Measurements from ENCODE around the gene HIGD2B.
"Not testable (repeated sequence)": the region's sequence is repeated elsewhere in the genome, so short reads cannot be mapped to it uniquely, and the experiment has no call there.

DNA sequence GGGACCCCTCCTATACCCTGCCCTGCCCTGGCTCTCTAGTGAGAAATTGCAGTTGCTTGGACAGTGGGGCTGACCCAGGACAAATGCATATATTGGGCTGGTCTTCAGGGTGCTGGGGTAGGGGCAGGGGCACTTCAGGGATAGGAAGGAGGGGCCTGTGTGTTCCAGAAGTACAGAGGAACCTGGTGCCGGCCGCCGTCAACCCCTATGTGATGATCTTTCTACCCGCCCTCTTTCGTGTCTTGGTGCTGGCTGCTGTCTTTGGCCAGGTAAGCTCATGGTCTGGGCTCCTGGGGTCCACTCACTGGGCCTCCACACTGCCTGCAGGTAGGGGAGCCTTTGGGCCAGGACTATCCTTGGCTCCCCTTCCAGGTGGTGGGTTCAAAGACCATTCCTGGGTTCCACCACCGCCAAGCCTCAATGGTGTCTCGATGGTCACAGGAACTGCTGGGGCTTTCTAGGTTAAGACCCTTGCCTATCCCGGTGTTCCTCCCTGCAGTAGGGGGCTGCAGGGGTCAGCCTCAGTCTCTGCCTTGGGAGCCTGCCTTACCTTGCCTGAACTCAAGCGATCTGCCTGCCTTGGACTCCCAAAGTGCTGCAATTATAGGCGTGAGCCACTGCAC lies 37.2 kb downstream of the HIGD2B start:
- TF ChIP-seq, protein P1, sequence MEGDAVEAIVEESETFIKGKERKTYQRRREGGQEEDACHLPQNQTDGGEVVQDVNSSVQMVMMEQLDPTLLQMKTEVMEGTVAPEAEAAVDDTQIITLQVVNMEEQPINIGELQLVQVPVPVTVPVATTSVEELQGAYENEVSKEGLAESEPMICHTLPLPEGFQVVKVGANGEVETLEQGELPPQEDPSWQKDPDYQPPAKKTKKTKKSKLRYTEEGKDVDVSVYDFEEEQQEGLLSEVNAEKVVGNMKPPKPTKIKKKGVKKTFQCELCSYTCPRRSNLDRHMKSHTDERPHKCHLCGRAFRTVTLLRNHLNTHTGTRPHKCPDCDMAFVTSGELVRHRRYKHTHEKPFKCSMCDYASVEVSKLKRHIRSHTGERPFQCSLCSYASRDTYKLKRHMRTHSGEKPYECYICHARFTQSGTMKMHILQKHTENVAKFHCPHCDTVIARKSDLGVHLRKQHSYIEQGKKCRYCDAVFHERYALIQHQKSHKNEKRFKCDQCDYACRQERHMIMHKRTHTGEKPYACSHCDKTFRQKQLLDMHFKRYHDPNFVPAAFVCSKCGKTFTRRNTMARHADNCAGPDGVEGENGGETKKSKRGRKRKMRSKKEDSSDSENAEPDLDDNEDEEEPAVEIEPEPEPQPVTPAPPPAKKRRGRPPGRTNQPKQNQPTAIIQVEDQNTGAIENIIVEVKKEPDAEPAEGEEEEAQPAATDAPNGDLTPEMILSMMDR (IDR thresholded peaks at IDR 0.05) = not testable (repeated sequence)
- not testable (repeated sequence) for TF ChIP-seq EZH2 (IDR thresholded peaks at IDR 0.05)
